Measurements from ENCODE around the gene MIF.
"Not testable (repeated sequence)": the region's sequence is repeated elsewhere in the genome, so short reads cannot be mapped to it uniquely, and the experiment has no call there.

Gene MIF

GRCh38 chr22:23901600-23901999 lies 7.4 kb downstream of the MIF start:
- H3K4me3 ChIP-seq (ENCODE audit: control insufficient read depth, low read depth, low read length): no peak overlapping the region
- no peak for DNase-seq (ENCODE audit: low read depth)
- TF ChIP-seq, protein P1, sequence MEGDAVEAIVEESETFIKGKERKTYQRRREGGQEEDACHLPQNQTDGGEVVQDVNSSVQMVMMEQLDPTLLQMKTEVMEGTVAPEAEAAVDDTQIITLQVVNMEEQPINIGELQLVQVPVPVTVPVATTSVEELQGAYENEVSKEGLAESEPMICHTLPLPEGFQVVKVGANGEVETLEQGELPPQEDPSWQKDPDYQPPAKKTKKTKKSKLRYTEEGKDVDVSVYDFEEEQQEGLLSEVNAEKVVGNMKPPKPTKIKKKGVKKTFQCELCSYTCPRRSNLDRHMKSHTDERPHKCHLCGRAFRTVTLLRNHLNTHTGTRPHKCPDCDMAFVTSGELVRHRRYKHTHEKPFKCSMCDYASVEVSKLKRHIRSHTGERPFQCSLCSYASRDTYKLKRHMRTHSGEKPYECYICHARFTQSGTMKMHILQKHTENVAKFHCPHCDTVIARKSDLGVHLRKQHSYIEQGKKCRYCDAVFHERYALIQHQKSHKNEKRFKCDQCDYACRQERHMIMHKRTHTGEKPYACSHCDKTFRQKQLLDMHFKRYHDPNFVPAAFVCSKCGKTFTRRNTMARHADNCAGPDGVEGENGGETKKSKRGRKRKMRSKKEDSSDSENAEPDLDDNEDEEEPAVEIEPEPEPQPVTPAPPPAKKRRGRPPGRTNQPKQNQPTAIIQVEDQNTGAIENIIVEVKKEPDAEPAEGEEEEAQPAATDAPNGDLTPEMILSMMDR (IDR thresholded peaks at IDR 0.05; ENCODE audit: control insufficient read depth, insufficient read depth, low read depth, low read length, missing control alignments): no peak

DNA sequence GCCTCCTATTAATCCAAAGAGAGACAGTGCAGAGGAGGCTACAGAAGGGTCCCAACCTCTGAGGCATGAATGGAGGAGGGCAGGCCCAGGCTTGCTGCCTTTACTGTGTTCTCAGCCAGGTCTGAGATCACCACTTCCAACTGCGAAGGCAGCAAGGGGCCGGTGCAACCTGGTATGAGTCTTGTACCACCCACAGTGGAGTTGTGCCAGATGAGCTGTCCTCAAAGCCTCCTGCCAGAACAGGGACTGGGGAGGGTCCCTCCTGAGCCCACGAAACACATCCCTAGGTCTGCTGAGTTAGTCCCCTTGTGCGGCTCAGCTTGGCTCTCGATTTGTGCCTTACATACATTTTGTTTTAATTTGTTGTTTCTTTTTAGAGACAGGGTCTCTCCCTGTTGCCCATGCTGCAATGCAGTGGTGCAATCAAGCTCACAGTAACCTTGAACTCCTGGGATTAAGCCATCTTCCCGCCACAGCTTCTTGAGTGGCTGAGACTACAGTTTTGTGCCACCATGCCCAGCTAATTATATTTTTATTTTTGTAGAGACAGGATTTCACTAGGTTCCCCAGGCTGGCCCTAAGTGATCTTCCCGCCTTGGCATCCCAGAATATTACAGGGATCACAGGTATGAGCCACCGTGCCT lies 9.3 kb downstream of the MIF start:
- no peak overlapping the region for H3K4me3 ChIP-seq (ENCODE audit: control insufficient read depth, low read depth, low read length)
- TF ChIP-seq, protein P1 (IDR thresholded peaks at IDR 0.05; ENCODE audit: control insufficient read depth, insufficient read depth, low read depth, low read length, missing control alignments): no peak
- DNase-seq (ENCODE audit: low read depth): no peak

DNA sequence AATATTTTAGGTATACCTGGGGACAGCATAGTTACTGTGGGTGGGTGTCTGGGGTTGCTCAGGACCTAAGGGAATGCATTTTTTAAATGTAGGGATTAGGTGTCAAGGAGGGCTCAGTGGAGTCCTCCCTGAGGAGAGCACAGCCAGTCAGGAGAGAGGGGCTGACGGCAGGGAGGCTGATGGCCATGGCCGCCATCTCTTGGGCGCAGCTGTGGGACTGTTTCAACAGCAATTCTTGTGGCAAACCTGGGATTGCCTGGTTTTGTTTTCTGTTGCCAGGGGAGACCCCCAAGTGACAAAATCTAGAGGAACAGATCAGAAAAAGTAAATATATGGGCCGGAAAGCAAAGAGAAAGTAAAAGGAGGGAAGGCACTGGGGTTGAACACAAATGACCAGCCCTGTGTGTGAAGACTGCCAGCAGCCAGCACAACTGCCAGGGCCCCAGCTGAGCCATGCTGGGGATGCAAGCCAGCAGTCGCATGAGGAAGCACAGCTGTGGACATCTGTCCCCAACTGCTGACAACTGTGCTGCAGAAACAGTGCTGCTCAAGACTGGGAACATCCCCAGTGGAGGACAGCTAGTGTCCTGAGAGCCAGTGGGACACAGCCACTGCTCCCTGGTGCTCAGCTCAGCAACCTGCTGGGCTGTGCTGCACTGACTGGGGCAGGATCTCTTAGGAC lies 10.5 kb downstream of the MIF start:
- TF ChIP-seq, protein P1 (IDR thresholded peaks at IDR 0.05; ENCODE audit: control insufficient read depth, insufficient read depth, low read depth, low read length, missing control alignments): no peak
- no peak overlapping the region for H3K4me3 ChIP-seq (ENCODE audit: control insufficient read depth, low read depth, low read length)
- DNase-seq (ENCODE audit: low read depth): no peak

GRCh38 chr22:23906641-23907040 lies 12.5 kb downstream of the MIF start:
- no peak overlapping the region for H3K4me3 ChIP-seq (ENCODE audit: control insufficient read depth, low read depth, low read length)
- TF ChIP-seq, protein P1 (IDR thresholded peaks at IDR 0.05; ENCODE audit: control insufficient read depth, insufficient read depth, low read depth, low read length, missing control alignments): no peak
- DNase-seq (ENCODE audit: low read depth): no peak

DNA sequence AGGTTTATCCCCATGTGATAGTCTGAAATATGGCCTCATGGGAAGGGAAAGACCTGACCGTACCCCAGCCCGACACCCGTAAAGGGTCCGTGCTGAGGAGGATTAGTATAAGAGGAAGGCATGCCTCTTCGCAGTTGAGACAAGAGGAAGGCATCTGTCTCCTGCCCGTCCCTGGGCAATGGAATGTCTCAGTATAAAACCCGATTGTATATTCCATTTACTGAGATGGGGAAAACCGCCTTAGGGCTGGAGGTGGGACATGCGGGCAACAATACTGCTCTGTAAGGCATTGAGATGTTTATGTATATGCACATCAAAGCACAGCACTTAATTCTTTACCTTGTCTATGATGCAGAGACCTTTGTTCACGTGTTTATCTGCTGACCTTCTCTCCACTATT lies 13.2 kb downstream of the MIF start:
- not testable (repeated sequence) for H3K4me3 ChIP-seq (ENCODE audit: control insufficient read depth, low read depth, low read length); DNase-seq (ENCODE audit: low read depth)

GRCh38 chr22:23908587-23909205 lies 14.5 kb downstream of the MIF start:
- H3K4me3 ChIP-seq (ENCODE audit: control insufficient read depth, low read depth, low read length): no peak overlapping the region
- no peak for DNase-seq (ENCODE audit: low read depth)
- TF ChIP-seq, protein P1 (IDR thresholded peaks at IDR 0.05; ENCODE audit: control insufficient read depth, insufficient read depth, low read depth, low read length, missing control alignments): no peak

DNA sequence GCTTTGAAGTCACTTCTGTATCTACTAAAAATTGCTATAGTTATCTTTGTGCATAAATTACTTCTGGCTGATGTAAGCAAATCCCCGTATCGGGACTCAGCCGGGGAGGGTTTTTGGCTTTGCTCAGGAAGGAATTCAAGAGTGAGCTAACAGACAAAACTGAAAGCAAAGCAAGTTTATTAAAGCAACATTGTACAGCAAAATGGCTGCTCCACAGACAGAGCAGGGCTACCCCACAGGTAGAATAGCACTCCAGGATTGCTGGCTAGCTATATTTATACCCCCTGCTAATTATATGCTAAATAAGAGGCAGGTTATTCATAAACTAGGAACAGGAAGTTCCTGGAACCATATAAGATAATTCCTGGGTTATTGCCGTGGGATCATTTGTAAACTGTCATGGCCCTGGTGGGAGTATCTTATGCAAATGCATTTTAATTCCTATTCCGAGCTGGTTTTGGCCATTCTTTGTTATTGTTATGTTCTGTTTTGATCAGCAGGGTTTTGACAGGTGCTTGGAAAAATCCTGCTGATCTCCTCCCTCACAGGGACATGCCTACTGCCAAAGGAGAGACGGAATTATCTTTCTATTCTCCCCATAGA lies 15.2 kb downstream of the MIF start:
- TF ChIP-seq, protein P1 (IDR thresholded peaks at IDR 0.05; ENCODE audit: control insufficient read depth, insufficient read depth, low read depth, low read length, missing control alignments): no peak
- no peak overlapping the region for H3K4me3 ChIP-seq (ENCODE audit: control insufficient read depth, low read depth, low read length)
- DNase-seq (ENCODE audit: low read depth): no peak

Data from AG09309 (cell line).